Heart left ventricle (tissue), 16 donors: ENCODE data around the gene POLR2C. TPM values are rescaled to one million over a fixed set of nuclear protein-coding genes. Genes with fewer than 3 reads are reported as not detected.
A peak's percentile ranks its signal among the peaks of the same experiment; 100 is the strongest.

Source experiments
- ATAC-seq, 4 donors: fragments of 200-7000 bp; cut with Tn5 transposase; one replicate each; pipeline ENCODE4 v1.9.1; 2020 to 2022; ENCODE audit warnings: moderate library complexity in 4 of 4, mild to moderate bottlenecking in 3 of 4, moderate number of reproducible peaks in 1 of 4
- DNase-seq, 5 donors: peaks; one replicate each; pipeline ENCODE4 v3.0.0-alpha.2; 2020
- H3K27ac ChIP-seq, 12 donors: fragments of 200-600 bp; sonication (generic) in 4 of 12; one replicate each; pipeline versions ENCODE4 v1.5.0 to v1.8.0; 2016 to 2022; ENCODE audit warnings: mild to moderate bottlenecking in 2 of 12
- H3K27me3 ChIP-seq, 9 donors: fragments of 200-600 bp; sonication (generic) in 2 of 9; one replicate each; pipeline versions ENCODE4 v1.5.1 to v1.8.0; 2016 to 2022; ENCODE audit warnings: mild to moderate bottlenecking in 3 of 9
- H3K36me3 ChIP-seq, 9 donors: fragments of 200-600 bp; sonication (generic) in 2 of 9; one replicate each; pipeline versions ENCODE4 v1.5.0 to v1.8.0; 2018 to 2022; ENCODE audit warnings: mild to moderate bottlenecking in 2 of 9
- H3K4me1 ChIP-seq, 12 donors: fragments of 200-600 bp; sonication (generic) in 4 of 12; one replicate each; pipeline versions ENCODE4 v1.5.0 to v1.8.0; 2016 to 2022; ENCODE audit warnings: mild to moderate bottlenecking in 3 of 12
- H3K4me3 ChIP-seq, 12 donors: fragments of 200-600 bp; sonication (generic) in 4 of 12; one replicate each; pipeline versions ENCODE4 v1.5.0 to v1.8.0; 2017 to 2022; ENCODE audit warnings: mild to moderate bottlenecking in 9 of 12, moderate library complexity in 4 of 12
- H3K9me3 ChIP-seq, 12 donors: fragments of 200-600 bp; sonication (generic) in 4 of 12; one replicate each; pipeline versions ENCODE4 v1.5.0 to v1.8.0; 2016 to 2022; ENCODE audit warnings: mild to moderate bottlenecking in 1 of 12
- POLR2A ChIP-seq, 2 donors: fragments of 450-650 bp; IDR thresholded peaks; one replicate each; pipeline ENCODE4 v1.6.1; 2017; ENCODE audit warnings: antibody characterized with exemption in 2 of 2, mild to moderate bottlenecking in 2 of 2, moderate library complexity in 2 of 2
- WGBS, 4 donors: extraction: QIAGEN DNeasy Blood & Tissue Kit in 2 of 4; methylation state at CpG; one replicate each; pipeline versions ENCODE4 v1.1.5 to v1.1.7; 2013 to 2018; 5-methylcytosine and 5-hydroxymethylcytosine counted together
- intact Hi-C, 10 donors: fragments of 100-400 bp; cut with DNase I; formaldehyde crosslinking; loops; one replicate each; pipeline versions ENCODE4 v1.11.1 to v1.14.2; 2022
- polyA plus RNA-seq, 2 donors: library from polyadenylated mRNA; stranded (reverse); fragments of 200-250 nt; gene quantifications; one replicate each; pipeline ENCODE4 v1.2.3, GENCODE V29; 2013
- total RNA-seq, 9 donors: library from RNA; depleted of rRNA in 2 of 9; stranded (reverse); fragments of >200 nt in 2 of 9; fragmentation: NEBNext Ultra II Directional in 3 of 9; extraction: Animal tissue kit (Norgen Biotek cat#: 25700) in 3 of 9; gene quantifications; one replicate each; pipeline versions ENCODE4 v1.1.0 to v1.2.4, GENCODE V29; 2016 to 2023
- TF ChIP-seq, protein P1 (sequence below), 12 donors: fragments of 200-600 bp; sonication (generic) in 4 of 12; IDR thresholded peaks; one replicate each; pipeline versions ENCODE4 v1.5.0 to v1.8.0; 2018 to 2022; ENCODE audit warnings: antibody characterized with exemption in 12 of 12, mild to moderate bottlenecking in 5 of 12
- donor health status: ischemic (EF 13 %, LVEDD 7.1; RV severe dilation, severe dysfunction).
- donor health status: healthy with polysubstance abuse.
- donor health status: DM: no; HTN: yes; CAD: no.
- donor health status: DM: no; HTN: no; CAD: no.
- donor health status: ischemic (EF 25% LVEDD 6.9; RV normal size, moderate dysfunction).
- donor health status: ischemic (EF 25% LVEDD 5.7; RV mildly dilated, moderate dysfunction).
- donor health status: healthy.
- donor health status: DM: yes; HTN: yes; CAD: no.
- donor health status: ischemic (EF 35%, LVEDD 5.7; RV mildly dilated, moderate dysfunction).
- donor health status: nonischemic (EF 11% LVEDD 7.7; RV severe dilation, severe dysfunction).
- donor health status: DM: yes; HTN: yes; CAD: no.
- donor health status: PGD.
- donor health status: ischemic (EF 29% LVEDD 5.4; RV normal size, mild dysfunction).
- donor health status: nonischemic (EF 23%, LVEDD 6.1; RV moderate dilation, normal function).

Gene POLR2C
- total and polyA plus RNA-seq, 11 donors: 19.9 to 99.8 (median 48.7) TPM

DNA sequence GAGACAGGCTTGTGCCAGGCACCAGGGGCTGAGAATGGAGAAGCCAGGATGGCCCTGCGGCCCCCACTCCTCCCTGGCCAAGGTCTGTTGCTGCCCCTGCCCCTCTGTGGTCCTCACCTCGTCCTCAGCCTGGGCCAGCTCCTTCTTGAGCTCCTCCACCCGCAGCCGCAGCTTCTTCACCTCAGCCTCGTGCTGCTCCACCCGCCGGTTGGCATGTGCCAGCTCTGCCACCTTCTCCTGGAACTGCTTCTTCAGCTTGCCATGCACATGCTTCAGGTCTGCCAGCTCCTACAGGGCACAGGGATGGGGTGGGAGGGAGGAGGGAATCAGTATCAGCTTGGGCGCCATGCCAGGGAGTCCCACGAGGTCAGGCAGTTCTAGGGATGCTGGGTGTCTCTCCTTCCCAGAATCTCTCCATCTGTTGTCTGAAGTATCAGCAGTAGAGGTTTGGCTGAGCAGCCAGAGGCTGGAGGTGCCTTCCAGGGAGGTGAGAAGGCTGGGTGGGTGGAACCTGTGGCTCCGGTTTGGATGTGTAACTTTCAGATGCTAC, 53.8 kb downstream of the POLR2C start:
- TF ChIP-seq POLR2A (IDR thresholded peaks at IDR 0.05): no peak
- TF ChIP-seq, protein P1, sequence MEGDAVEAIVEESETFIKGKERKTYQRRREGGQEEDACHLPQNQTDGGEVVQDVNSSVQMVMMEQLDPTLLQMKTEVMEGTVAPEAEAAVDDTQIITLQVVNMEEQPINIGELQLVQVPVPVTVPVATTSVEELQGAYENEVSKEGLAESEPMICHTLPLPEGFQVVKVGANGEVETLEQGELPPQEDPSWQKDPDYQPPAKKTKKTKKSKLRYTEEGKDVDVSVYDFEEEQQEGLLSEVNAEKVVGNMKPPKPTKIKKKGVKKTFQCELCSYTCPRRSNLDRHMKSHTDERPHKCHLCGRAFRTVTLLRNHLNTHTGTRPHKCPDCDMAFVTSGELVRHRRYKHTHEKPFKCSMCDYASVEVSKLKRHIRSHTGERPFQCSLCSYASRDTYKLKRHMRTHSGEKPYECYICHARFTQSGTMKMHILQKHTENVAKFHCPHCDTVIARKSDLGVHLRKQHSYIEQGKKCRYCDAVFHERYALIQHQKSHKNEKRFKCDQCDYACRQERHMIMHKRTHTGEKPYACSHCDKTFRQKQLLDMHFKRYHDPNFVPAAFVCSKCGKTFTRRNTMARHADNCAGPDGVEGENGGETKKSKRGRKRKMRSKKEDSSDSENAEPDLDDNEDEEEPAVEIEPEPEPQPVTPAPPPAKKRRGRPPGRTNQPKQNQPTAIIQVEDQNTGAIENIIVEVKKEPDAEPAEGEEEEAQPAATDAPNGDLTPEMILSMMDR (IDR thresholded peaks at IDR 0.05): no peak
- Histone ChIP-seq H3K4me3 (no peak overlapping the region), H3K27me3 (no peaks in the 10 kb centered on the region), H3K27ac (no peak overlapping the region), H3K9me3 (no peaks in the 10 kb centered on the region), H3K4me1 (peaks cover 0 to 14% (median 6%) of the 10 kb centered on the region in 12 donors), H3K36me3 (peaks cover 0 to 57% (median 23%) of the 10 kb centered on the region in 9 donors)
- 83 to 91% (median 88%) methylated on average over 10 of the region's 10 CpGs for WGBS, 4 donors
- DNase-seq (peak in 3 of 5 donors; percentile 22 to 55 (median 23)), ATAC-seq (no peak)
- intact Hi-C loops: loop anchor here (2.0 to 5.0 kb wide), 8 partner anchors 39 to 219 kb away; partner anchors contain the start of gene POLR2C (in 3 of the 10)

DNA sequence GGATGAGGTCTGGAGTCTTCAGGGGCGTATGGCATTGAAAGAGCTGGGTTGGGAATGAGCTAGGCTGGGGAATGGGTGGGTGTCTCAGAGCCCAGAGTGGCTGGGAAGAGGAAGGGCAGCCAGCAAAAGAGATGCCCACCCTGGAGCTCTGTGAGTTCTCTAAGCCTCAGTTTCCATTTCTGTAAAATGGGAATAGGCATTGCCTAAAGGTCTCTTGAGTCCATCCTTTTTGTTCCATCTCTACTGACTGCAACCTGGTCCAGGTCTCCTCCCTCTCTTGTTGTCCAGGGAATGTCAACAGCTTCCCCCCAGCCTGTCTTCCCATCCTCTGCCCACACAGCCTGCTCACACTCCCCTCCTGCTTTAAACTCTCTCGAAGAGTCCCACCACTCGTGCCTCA, 54.3 kb downstream of the POLR2C start:
- ATAC-seq (no peak), DNase-seq (no peak)
- TF ChIP-seq POLR2A (IDR thresholded peaks at IDR 0.05): no peak
- TF ChIP-seq, protein P1 (IDR thresholded peaks at IDR 0.05): no peak
- 83 to 93% (median 89%) methylated on average over 3 of the region's 3 CpGs for WGBS, 4 donors
- peaks cover 0 to 14% (median 6%) of the 10 kb centered on the region in 12 donors for H3K4me1 ChIP-seq
- H3K4me3 ChIP-seq: no peak overlapping the region
- no peaks in the 10 kb centered on the region for H3K27me3 ChIP-seq
- H3K27ac ChIP-seq: no peak overlapping the region
- no peaks in the 10 kb centered on the region for H3K9me3 ChIP-seq
- intact Hi-C loops: loop anchor here (2.0 to 5.0 kb wide), 8 partner anchors 39 to 219 kb away; partner anchors contain the start of gene POLR2C (in 3 of the 10)
- H3K36me3 ChIP-seq: peaks cover 0 to 57% (median 23%) of the 10 kb centered on the region in 9 donors

DNA sequence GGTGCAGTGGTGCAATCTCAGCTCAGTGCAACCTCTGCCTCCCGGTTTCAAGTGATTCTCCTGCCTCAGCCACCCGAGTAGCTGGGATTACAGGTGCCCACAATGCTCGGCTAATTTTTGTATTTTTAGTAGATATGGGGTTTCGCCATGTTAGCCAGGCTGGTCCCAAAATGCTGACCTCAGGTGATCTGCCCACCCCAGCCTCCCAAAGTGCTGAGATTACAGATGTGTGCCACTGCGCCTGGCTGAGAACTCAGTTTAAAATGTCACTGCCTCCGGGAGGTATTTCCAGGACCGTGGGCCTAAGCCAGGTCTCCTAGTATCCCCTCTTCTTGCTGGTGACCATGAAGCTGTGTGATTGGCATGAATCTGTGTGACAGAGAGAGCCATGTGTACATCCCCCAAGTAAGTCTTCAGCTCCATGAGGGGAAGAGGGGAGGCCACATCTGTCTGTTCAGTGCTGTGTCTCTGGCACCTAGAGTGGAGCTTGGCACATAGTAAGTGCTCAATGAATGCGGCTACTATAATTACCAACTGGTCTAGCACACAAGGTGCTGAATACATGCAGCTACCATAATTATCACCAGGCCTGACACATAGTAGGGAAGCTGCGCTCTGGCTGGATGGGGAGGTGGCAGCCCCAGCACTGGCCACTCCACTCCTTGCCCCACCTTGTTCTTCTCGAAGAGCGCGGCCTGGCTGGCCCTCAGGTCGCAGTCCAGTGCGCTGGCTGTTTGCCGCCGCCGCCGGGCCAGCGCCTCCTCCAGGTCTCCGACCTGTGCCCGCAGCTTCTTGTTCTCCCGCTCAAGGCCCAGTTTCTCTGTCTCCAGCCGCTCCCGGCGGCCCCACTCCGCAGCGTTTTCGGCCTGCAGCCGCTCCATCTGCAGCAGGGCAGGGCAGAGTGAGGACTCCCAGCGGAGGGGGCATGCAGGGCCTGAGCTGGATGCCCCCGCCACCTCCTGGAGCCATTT, 55.2 kb downstream of the POLR2C start:
- WGBS, 4 donors: 92 to 97% (median 95%) methylated on average over 28 to 31 of the region's 31 CpGs
- intact Hi-C loops: loop anchor here (2.0 to 5.0 kb wide), 10 partner anchors 40 to 220 kb away; partner anchors contain the start of gene POLR2C (in 3 of the 10)

More for the DNA sequence above, 55.2 kb downstream of the POLR2C start:
- Histone ChIP-seq H3K27me3 (peaks cover 0 to 6% (median 0%) of the 10 kb centered on the region in 9 donors), H3K9me3 (no peaks in the 10 kb centered on the region), H3K4me3 (no peak overlapping the region), H3K36me3 (peaks cover 0 to 49% (median 19%) of the 10 kb centered on the region in 9 donors), H3K4me1 (peaks cover 0 to 14% (median 6%) of the 10 kb centered on the region in 12 donors), H3K27ac (no peak overlapping the region)
- ATAC-seq: no peak
- DNase-seq: peak in 1 of 5 donors; percentile 8
- no peak for TF ChIP-seq POLR2A (IDR thresholded peaks at IDR 0.05)
- TF ChIP-seq, protein P1 (IDR thresholded peaks at IDR 0.05): no peak
